Heart left ventricle (tissue), 16 donors: ENCODE measurements around the gene LRRC8E. TPM values are rescaled to one million over a fixed set of nuclear protein-coding genes. Genes with fewer than 3 reads are reported as not detected.
"Not testable (repeated sequence)": the region's sequence is repeated elsewhere in the genome, so short reads cannot be mapped to it uniquely, and the experiment has no call there.

Experiments
- ATAC-seq, 4 donors: fragments of 200-7000 bp; cut with Tn5 transposase; one replicate each; pipeline ENCODE4 v1.9.1; 2020 to 2022; ENCODE audit warnings: moderate library complexity in 4 of 4, mild to moderate bottlenecking in 3 of 4, moderate number of reproducible peaks in 1 of 4
- DNase-seq, 5 donors: peaks; one replicate each; pipeline ENCODE4 v3.0.0-alpha.2; 2020
- H3K27ac ChIP-seq, 12 donors: fragments of 200-600 bp; sonication (generic) in 4 of 12; one replicate each; pipeline versions ENCODE4 v1.5.0 to v1.8.0; 2016 to 2022; ENCODE audit warnings: mild to moderate bottlenecking in 2 of 12
- H3K27me3 ChIP-seq, 9 donors: fragments of 200-600 bp; sonication (generic) in 2 of 9; one replicate each; pipeline versions ENCODE4 v1.5.1 to v1.8.0; 2016 to 2022; ENCODE audit warnings: mild to moderate bottlenecking in 3 of 9
- H3K36me3 ChIP-seq, 9 donors: fragments of 200-600 bp; sonication (generic) in 2 of 9; one replicate each; pipeline versions ENCODE4 v1.5.0 to v1.8.0; 2018 to 2022; ENCODE audit warnings: mild to moderate bottlenecking in 2 of 9
- H3K4me1 ChIP-seq, 12 donors: fragments of 200-600 bp; sonication (generic) in 4 of 12; one replicate each; pipeline versions ENCODE4 v1.5.0 to v1.8.0; 2016 to 2022; ENCODE audit warnings: mild to moderate bottlenecking in 3 of 12
- H3K4me3 ChIP-seq, 12 donors: fragments of 200-600 bp; sonication (generic) in 4 of 12; one replicate each; pipeline versions ENCODE4 v1.5.0 to v1.8.0; 2017 to 2022; ENCODE audit warnings: mild to moderate bottlenecking in 9 of 12, moderate library complexity in 4 of 12
- H3K9me3 ChIP-seq, 12 donors: fragments of 200-600 bp; sonication (generic) in 4 of 12; one replicate each; pipeline versions ENCODE4 v1.5.0 to v1.8.0; 2016 to 2022; ENCODE audit warnings: mild to moderate bottlenecking in 1 of 12
- CTCF ChIP-seq, 12 donors: fragments of 200-600 bp; sonication (generic) in 4 of 12; IDR thresholded peaks; one replicate each; pipeline versions ENCODE4 v1.5.0 to v1.8.0; 2018 to 2022; ENCODE audit warnings: antibody characterized with exemption in 12 of 12, mild to moderate bottlenecking in 5 of 12
- POLR2A ChIP-seq, 2 donors: fragments of 450-650 bp; IDR thresholded peaks; one replicate each; pipeline ENCODE4 v1.6.1; 2017; ENCODE audit warnings: antibody characterized with exemption in 2 of 2, mild to moderate bottlenecking in 2 of 2, moderate library complexity in 2 of 2
- WGBS, 4 donors: extraction: QIAGEN DNeasy Blood & Tissue Kit in 2 of 4; methylation state at CpG; one replicate each; pipeline versions ENCODE4 v1.1.5 to v1.1.7; 2013 to 2018; 5-methylcytosine and 5-hydroxymethylcytosine counted together
- intact Hi-C, 10 donors: fragments of 100-400 bp; cut with DNase I; formaldehyde crosslinking; loops; one replicate each; pipeline versions ENCODE4 v1.11.1 to v1.14.2; 2022
- polyA plus RNA-seq, 2 donors: library from polyadenylated mRNA; stranded (reverse); fragments of 200-250 nt; gene quantifications; one replicate each; pipeline ENCODE4 v1.2.3, GENCODE V29; 2013
- total RNA-seq, 9 donors: library from RNA; depleted of rRNA in 2 of 9; stranded (reverse); fragments of >200 nt in 2 of 9; fragmentation: NEBNext Ultra II Directional in 3 of 9; extraction: Animal tissue kit (Norgen Biotek cat#: 25700) in 3 of 9; gene quantifications; one replicate each; pipeline versions ENCODE4 v1.1.0 to v1.2.4, GENCODE V29; 2016 to 2023
- donor health status: ischemic (EF 13 %, LVEDD 7.1; RV severe dilation, severe dysfunction).
- donor health status: healthy with polysubstance abuse.
- donor health status: DM: no; HTN: yes; CAD: no.
- donor health status: DM: no; HTN: no; CAD: no.
- donor health status: ischemic (EF 25% LVEDD 6.9; RV normal size, moderate dysfunction).
- donor health status: ischemic (EF 25% LVEDD 5.7; RV mildly dilated, moderate dysfunction).
- donor health status: healthy.
- donor health status: DM: yes; HTN: yes; CAD: no.
- donor health status: ischemic (EF 35%, LVEDD 5.7; RV mildly dilated, moderate dysfunction).
- donor health status: nonischemic (EF 11% LVEDD 7.7; RV severe dilation, severe dysfunction).
- donor health status: DM: yes; HTN: yes; CAD: no.
- donor health status: PGD.
- donor health status: ischemic (EF 29% LVEDD 5.4; RV normal size, mild dysfunction).
- donor health status: nonischemic (EF 23%, LVEDD 6.1; RV moderate dilation, normal function).

The LRRC8E gene
- total and polyA plus RNA-seq, 11 donors: 0.17 to 2.6 (median 1.00) TPM

DNA sequence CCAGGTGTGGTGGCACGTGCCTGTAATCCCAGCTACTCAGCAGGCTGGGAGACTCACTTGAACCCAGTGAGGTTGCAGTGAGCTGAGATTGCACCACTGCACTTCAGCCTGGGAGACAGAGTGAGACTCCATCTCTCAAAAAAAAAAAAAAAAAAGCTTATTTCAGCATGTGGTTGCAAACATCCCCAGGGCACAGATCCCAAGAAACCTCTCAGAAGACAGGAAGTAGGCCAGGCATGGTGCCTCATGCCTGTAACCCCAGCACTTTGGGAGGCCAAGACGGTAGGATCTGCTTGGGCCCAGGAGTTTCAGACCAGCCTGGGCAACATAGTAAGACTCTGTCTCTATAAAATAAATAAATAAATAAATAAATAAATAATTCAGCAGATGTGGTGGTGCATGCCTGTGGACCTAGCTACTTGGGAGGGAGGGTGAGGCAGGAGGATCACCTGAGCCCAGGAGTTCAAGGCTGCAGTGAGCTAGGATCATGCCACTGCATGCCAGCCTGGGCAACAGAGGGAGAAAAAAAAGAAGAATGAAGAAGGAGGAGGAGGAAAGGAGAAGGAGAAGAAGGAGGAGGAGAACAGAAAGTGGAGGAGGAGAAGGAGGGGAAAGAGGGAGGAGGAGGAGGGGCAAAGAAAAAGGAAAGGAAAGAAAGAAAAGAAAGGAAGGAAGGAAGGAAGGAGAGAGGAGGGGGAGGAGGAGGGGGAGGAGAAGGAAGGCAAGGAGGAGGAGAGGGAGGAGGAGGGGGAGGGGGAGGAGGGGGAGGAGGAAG lies 4.3 kb upstream of the LRRC8E start:
- TF ChIP-seq CTCF (IDR thresholded peaks at IDR 0.05): no peak
- TF ChIP-seq POLR2A (IDR thresholded peaks at IDR 0.05): no peak
- Histone ChIP-seq H3K9me3 (no peaks in the 10 kb centered on the region), H3K36me3 (no peaks in the 10 kb centered on the region), H3K4me1 (peaks cover 0 to 7% (median 0%) of the 10 kb centered on the region in 12 donors), H3K27ac (no peak overlapping the region), H3K27me3 (peaks cover 4 to 25% (median 10%) of the 10 kb centered on the region in 9 donors), H3K4me3 (no peak overlapping the region)
- 72 to 80% (median 76%) methylated on average over 2 of the region's 2 CpGs for WGBS, 4 donors
- DNase-seq (no peak), ATAC-seq (no peak)
- intact Hi-C loops: no loop called here

GRCh38 chr19:7885818-7886217 lies 2.5 kb upstream of the LRRC8E start:
- H3K36me3 ChIP-seq: no peaks in the 10 kb centered on the region
- H3K27ac ChIP-seq: no peak overlapping the region
- no peak for DNase-seq
- H3K4me3 ChIP-seq: no peak overlapping the region
- WGBS, 4 donors: 86 to 90% (median 89%) methylated on average over 8 of the region's 8 CpGs
- peaks cover 4 to 32% (median 10%) of the 10 kb centered on the region in 9 donors for H3K27me3 ChIP-seq
- no peaks in the 10 kb centered on the region for H3K9me3 ChIP-seq
- peaks cover 0 to 7% (median 0%) of the 10 kb centered on the region in 12 donors for H3K4me1 ChIP-seq
- no peak for ATAC-seq
- intact Hi-C loops: no loop called here
- TF ChIP-seq POLR2A (IDR thresholded peaks at IDR 0.05) (no peak), CTCF (IDR thresholded peaks at IDR 0.05) (no peak)

DNA sequence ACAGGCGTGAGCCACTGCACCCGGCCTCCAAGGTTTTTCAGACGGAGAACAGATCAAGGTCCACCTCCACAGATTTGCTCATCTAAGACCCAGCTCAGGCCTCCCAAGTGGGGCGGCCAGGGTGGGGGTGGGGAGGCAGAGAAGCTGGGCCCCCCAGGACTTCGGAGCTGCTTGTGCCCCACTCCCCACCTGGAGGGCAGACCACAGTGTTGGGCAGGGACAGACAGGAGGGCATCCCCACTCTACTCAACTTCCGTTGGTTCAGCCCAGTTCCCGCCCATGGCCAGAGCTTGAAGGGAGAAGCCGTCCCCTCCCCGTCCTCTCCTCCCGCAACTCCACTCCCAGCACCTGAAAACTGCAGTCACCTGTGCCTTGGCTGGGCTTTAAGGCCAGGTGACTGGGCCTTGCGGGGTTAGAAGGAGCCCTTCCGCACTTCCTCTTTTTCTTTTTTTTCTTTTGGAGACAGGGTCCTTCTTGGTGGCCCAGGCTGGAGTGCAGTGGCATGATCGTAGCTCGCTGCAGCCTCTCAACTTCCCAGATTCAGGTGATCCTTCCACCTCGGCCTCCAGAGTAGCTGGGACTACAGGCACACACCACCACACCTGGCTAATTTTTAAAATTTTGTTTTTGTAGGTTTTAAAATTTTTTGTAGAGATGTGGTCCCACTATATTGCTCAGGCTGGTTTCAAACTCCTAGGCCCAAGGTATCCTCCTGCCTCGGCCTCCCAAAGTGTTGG lies 734 bp upstream of the LRRC8E start:
- no peaks in the 10 kb centered on the region for H3K36me3 ChIP-seq
- 79 to 83% (median 80%) methylated on average over 13 to 16 of the region's 16 CpGs for WGBS, 4 donors
- no peak for DNase-seq
- intact Hi-C loops: no loop called here
- no peak overlapping the region for H3K4me3 ChIP-seq
- H3K9me3 ChIP-seq: no peaks in the 10 kb centered on the region
- no peak for ATAC-seq
- H3K27me3 ChIP-seq: peaks cover 4 to 32% (median 10%) of the 10 kb centered on the region in 9 donors
- no peak for TF ChIP-seq POLR2A (IDR thresholded peaks at IDR 0.05)
- TF ChIP-seq CTCF (IDR thresholded peaks at IDR 0.05): no peak
- H3K4me1 ChIP-seq: peaks cover 0 to 7% (median 0%) of the 10 kb centered on the region in 12 donors
- no peak overlapping the region for H3K27ac ChIP-seq

GRCh38 chr19:7888826-7889217 lies 512 bp downstream of the LRRC8E start:
- no peaks in the 10 kb centered on the region for H3K9me3 ChIP-seq
- ATAC-seq: no peak
- H3K27me3 ChIP-seq: peaks cover 4 to 38% (median 10%) of the 10 kb centered on the region in 9 donors
- H3K36me3 ChIP-seq: no peaks in the 10 kb centered on the region
- peak overlapping the region in 10 of 12 donors; percentile 1 to 52 (median 39) for H3K4me3 ChIP-seq
- DNase-seq: no peak
- H3K4me1 ChIP-seq: peaks cover 0 to 7% (median 0%) of the 10 kb centered on the region in 12 donors
- TF ChIP-seq POLR2A (IDR thresholded peaks at IDR 0.05): no peak
- intact Hi-C loops: no loop called here
- no peak overlapping the region for H3K27ac ChIP-seq
- 51 to 80% (median 77%) methylated on average over 3 to 8 of the region's 8 CpGs for WGBS, 4 donors

DNA sequence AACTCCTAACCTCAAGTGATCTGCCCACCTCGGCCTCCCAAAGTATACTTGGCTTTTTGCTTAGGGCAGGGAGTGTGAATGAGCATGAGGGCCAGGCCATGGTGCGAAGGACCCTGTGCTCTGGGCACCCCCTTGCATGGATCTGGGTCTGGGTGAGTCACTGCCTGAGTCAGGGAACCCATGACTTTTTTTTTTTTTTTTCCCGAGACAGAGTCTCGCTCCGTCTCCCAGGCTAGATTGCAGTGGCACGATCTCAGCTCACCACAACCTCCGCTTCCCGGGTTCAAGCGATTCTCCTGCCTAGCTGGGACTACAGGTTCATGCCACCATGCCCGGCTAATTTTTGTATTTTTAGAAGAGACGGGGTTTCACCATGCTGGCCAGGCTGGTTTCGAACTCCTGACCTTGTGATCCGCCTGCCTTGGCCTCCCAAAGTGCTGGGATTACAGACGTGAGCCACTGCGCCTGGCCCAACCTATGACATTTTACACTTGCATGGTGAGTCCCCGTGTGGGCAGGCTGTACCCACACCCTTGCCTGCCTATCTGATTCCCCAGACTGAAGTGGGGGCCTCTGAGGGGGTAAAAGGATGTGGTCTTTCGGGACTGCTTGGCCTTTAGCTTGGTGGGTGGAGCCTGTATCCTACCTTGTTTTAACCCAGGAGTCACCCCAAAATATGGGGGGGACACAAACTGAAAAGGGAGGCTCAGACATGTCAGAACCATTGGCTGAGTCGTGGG lies 5.2 kb downstream of the LRRC8E start:
- ATAC-seq, H3K4me3 ChIP-seq, H3K9me3 ChIP-seq, H3K27ac ChIP-seq, intact Hi-C loops, DNase-seq, H3K36me3 ChIP-seq, H3K4me1 ChIP-seq: not testable (repeated sequence)
- WGBS, 4 donors: 82 to 84% (median 83%) methylated on average over 18 of the region's 18 CpGs
- H3K27me3 ChIP-seq: peaks cover 0 to 35% (median 3%) of the 10 kb centered on the region in 9 donors
